Measurements from ENCODE around the gene RASSF3.

The RASSF3 gene

DNA sequence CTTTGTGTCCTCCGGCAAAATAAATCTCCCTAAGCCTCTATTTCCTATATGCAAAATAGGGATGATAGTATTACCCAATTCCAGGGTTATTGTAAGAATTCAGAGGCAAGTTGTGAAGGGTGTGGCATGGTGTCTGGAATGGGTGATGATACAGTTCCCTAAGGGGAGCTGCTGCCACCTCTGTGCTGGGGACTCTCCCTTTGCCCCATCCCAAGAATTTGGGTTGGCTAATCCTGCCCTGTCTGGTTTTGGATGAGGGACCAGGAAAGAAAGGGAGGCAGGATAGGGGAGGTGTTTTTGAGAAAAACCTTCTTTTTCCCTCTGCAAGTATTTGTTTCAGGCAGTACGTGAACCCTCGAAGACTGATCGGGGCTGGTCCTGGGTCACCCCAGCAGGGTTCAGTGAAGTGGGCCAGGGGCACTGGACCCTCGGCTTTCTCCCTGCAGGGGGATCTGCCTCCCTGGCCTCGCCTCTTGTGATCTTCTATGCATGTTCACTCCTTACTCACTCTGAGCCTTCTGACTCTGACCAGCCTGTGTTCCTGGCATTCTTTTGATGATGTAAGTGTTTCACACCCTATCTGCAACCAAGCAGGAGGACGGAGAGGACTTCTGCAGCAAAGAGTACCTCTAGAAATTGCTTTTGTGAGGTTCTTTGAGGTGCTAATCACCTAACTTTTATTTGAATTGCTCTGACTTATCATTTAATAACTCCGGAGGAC lies 60.8 kb downstream of the RASSF3 start:
- Histone ChIP-seq H3K27me3 (ENCODE audit: insufficient read depth, poor library complexity, severe bottlenecking) (no peaks in the 10 kb centered on the region), H3K4me3 (ENCODE audit: severe bottlenecking) (no peak overlapping the region), H3K36me3 (ENCODE audit: low read depth) (no peaks in the 10 kb centered on the region), H3K9me3 (ENCODE audit: severe bottlenecking) (no peaks in the 10 kb centered on the region), H3K4me1 (ENCODE audit: insufficient read depth, poor library complexity, severe bottlenecking) (peaks cover 53% of the 10 kb centered on the region), H3K27ac (ENCODE audit: poor library complexity, severe bottlenecking) (peak overlapping the region; percentile 95)
- no peak for DNase-seq (ENCODE audit: low spot score)
- TF ChIP-seq, protein P1, sequence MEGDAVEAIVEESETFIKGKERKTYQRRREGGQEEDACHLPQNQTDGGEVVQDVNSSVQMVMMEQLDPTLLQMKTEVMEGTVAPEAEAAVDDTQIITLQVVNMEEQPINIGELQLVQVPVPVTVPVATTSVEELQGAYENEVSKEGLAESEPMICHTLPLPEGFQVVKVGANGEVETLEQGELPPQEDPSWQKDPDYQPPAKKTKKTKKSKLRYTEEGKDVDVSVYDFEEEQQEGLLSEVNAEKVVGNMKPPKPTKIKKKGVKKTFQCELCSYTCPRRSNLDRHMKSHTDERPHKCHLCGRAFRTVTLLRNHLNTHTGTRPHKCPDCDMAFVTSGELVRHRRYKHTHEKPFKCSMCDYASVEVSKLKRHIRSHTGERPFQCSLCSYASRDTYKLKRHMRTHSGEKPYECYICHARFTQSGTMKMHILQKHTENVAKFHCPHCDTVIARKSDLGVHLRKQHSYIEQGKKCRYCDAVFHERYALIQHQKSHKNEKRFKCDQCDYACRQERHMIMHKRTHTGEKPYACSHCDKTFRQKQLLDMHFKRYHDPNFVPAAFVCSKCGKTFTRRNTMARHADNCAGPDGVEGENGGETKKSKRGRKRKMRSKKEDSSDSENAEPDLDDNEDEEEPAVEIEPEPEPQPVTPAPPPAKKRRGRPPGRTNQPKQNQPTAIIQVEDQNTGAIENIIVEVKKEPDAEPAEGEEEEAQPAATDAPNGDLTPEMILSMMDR (IDR thresholded peaks at IDR 0.05; ENCODE audit: poor library complexity, severe bottlenecking), result no peak
- peak; percentile 89 for ATAC-seq (ENCODE audit: low read depth)

DNA sequence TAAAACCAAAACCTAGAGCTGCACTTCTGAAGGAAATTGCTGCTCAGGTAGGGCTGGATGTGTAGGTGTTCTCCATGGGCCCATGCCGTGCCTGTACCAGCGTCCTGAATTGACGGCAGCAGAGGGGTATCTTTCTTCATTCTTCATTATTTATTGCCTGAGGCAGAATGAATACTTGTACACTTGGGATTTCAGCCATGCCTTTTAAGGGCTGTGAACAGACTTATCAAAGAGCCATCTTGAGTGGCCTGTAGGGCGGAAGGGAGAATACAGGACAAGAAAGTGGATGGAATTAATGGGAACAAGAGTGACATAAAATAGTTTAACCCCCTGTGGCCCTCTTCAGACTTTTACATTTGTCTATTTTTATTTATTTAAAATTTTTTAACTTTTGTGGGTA lies 61.4 kb downstream of the RASSF3 start:
- ATAC-seq (ENCODE audit: low read depth), result peak; percentile 21
- Histone ChIP-seq H3K4me3 (ENCODE audit: severe bottlenecking) (no peak overlapping the region), H3K27ac (ENCODE audit: poor library complexity, severe bottlenecking) (peak overlapping the region; percentile 95), H3K9me3 (ENCODE audit: severe bottlenecking) (no peaks in the 10 kb centered on the region), H3K4me1 (ENCODE audit: insufficient read depth, poor library complexity, severe bottlenecking) (peaks cover 53% of the 10 kb centered on the region), H3K27me3 (ENCODE audit: insufficient read depth, poor library complexity, severe bottlenecking) (no peaks in the 10 kb centered on the region), H3K36me3 (ENCODE audit: low read depth) (no peaks in the 10 kb centered on the region)
- no peak for DNase-seq (ENCODE audit: low spot score)
- TF ChIP-seq, protein P1 (IDR thresholded peaks at IDR 0.05; ENCODE audit: poor library complexity, severe bottlenecking), result no peak

DNA sequence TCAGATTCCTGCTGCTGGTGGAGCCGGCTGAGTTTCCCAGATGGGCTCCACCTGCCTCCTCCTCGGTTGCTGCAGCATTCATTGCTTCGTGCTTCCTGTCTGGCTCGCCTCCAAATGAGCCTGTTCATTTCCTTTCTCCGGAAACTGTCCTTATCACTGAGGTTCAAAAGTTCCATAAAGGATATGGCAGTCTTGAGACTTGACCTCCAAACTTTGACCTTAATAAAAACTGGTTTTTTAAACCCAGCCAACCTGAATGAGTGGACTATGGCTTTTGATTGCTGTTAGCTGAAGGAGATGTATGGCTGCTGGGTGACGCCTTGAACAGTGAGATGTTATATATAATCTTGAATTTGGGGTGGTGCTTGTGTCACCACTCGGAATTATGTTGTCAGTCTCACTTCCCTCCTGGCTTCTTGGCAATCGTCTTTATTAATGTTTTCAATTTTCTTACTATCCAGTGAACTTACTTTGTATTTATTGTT lies 62.7 kb downstream of the RASSF3 start:
- no peaks in the 10 kb centered on the region for H3K9me3 ChIP-seq (ENCODE audit: severe bottlenecking)
- TF ChIP-seq, protein P1 (IDR thresholded peaks at IDR 0.05; ENCODE audit: poor library complexity, severe bottlenecking), result no peak
- ATAC-seq (ENCODE audit: low read depth) (no peak), DNase-seq (ENCODE audit: low spot score) (no peak)
- peaks cover 53% of the 10 kb centered on the region for H3K4me1 ChIP-seq (ENCODE audit: insufficient read depth, poor library complexity, severe bottlenecking)
- H3K4me3 ChIP-seq (ENCODE audit: severe bottlenecking), result no peak overlapping the region
- H3K36me3 ChIP-seq (ENCODE audit: low read depth), result no peaks in the 10 kb centered on the region
- H3K27ac ChIP-seq (ENCODE audit: poor library complexity, severe bottlenecking), result peak overlapping the region; percentile 95
- H3K27me3 ChIP-seq (ENCODE audit: insufficient read depth, poor library complexity, severe bottlenecking), result no peaks in the 10 kb centered on the region

DNA sequence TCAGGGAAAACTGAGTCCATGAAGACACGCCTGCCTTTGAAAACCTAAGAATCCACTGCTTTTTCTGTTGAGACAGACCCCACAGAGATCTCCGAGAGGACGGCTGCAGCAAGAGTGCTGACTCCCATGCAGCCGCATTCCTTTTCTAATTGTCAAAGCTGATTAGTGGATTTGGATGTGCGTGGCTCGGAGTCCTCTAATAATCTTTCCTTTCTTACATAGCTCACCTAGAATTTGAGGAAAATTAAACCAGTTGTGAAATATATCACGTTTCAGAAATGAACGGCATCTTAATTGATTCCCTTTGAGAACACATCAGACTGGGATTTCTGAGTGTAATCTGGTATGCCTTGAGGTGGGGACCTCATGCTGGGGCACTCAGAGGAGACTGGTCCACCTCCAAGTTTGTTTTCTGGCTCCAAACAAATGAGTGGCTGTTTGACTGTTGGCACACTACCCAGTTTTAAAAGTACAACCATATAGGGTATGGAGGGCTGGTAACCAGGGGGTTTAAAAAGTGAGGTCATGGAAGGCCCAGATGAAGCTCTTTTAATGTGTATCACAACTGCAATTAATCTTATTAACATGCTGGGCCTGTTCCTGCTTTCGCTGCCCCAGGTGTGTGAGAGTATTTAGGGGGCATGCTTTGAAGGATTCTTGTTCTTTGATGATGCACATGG lies 63.3 kb downstream of the RASSF3 start:
- H3K27me3 ChIP-seq (ENCODE audit: insufficient read depth, poor library complexity, severe bottlenecking), result no peaks in the 10 kb centered on the region
- peaks cover 57% of the 10 kb centered on the region for H3K4me1 ChIP-seq (ENCODE audit: insufficient read depth, poor library complexity, severe bottlenecking)
- H3K27ac ChIP-seq (ENCODE audit: poor library complexity, severe bottlenecking), result peak overlapping the region; percentile 95
- no peak for ATAC-seq (ENCODE audit: low read depth)
- H3K36me3 ChIP-seq (ENCODE audit: low read depth), result no peaks in the 10 kb centered on the region
- TF ChIP-seq, protein P1 (IDR thresholded peaks at IDR 0.05; ENCODE audit: poor library complexity, severe bottlenecking), result no peak
- no peak overlapping the region for H3K4me3 ChIP-seq (ENCODE audit: severe bottlenecking)
- H3K9me3 ChIP-seq (ENCODE audit: severe bottlenecking), result no peaks in the 10 kb centered on the region
- no peak for DNase-seq (ENCODE audit: low spot score)
